HG03575 (cell line): ENCODE measurements around the gene POLA2.

ENCODE experiments used
- ATAC-seq: cut with Tn5 transposase; IDR thresholded peaks from one replicate; pipeline ENCODE4 v1.9.1; 2021; ENCODE audit not compliant: unreplicated experiment, insufficient number of reproducible peaks, low FRiP score; ENCODE audit errors: extremely low read depth

Gene POLA2

GRCh38 chr11:65301491-65302329 lies 39.9 kb downstream of the POLA2 start:
- ATAC-seq, result no peak

- no peak for ATAC-seq
Observed at GRCh38 chr11:65303555-65303954, 41.8 kb downstream of the POLA2 start.

- no peak for ATAC-seq
Observed at GRCh38 chr11:65304110-65304509, 42.3 kb downstream of the POLA2 start.

- ATAC-seq, result no peak
Observed at GRCh38 chr11:65304613-65305012, 42.9 kb downstream of the POLA2 start.

GRCh38 chr11:65305501-65306268 lies 43.9 kb downstream of the POLA2 start:
- ATAC-seq, result no peak

- no peak for ATAC-seq
Observed at GRCh38 chr11:65307298-65308229, 45.8 kb downstream of the POLA2 start.

GRCh38 chr11:65308281-65308891 lies 46.6 kb downstream of the POLA2 start:
- no peak for ATAC-seq

- no peak for ATAC-seq
Observed at GRCh38 chr11:65309006-65309405, 47.2 kb downstream of the POLA2 start.

- no peak for ATAC-seq
Observed at GRCh38 chr11:65310215-65310614, 48.5 kb downstream of the POLA2 start.

- ATAC-seq, result no peak
Observed at GRCh38 chr11:65310736-65311135, 49.0 kb downstream of the POLA2 start.

- ATAC-seq, result no peak
Observed at GRCh38 chr11:65311170-65311678, 49.5 kb downstream of the POLA2 start.

GRCh38 chr11:65314501-65315203 lies 52.9 kb downstream of the POLA2 start, which contains the start of gene CDC42EP2:
Gene CDC42EP2, plus strand, starts transcription at chr11:65314866. Its CDS starts 6,033 bp downstream, at chr11:65320899.
- ATAC-seq, result no peak

GRCh38 chr11:65315204-65315865 lies 53.6 kb downstream of the POLA2 start:
- no peak for ATAC-seq

GRCh38 chr11:65315866-65316226 lies 54.1 kb downstream of the POLA2 start:
- no peak for ATAC-seq

GRCh38 chr11:65316227-65317024 lies 54.7 kb downstream of the POLA2 start:
- ATAC-seq, result no peak

- ATAC-seq, result no peak
Observed at GRCh38 chr11:65317025-65317786, 55.4 kb downstream of the POLA2 start.
